ENCODE results near the gene VPS51.

The VPS51 gene

GRCh38 chr11:65109231-65110198 is 13.5 kb downstream of the VPS51 start:
- no peak for TF ChIP-seq REST (IDR thresholded peaks at IDR 0.05; ENCODE audit: insufficient read depth in 1 of 2, low read depth in 2 of 2, low read length in 2 of 2)
- no peak for TF ChIP-seq TAF1 (IDR thresholded peaks at IDR 0.05; ENCODE audit: borderline replicate concordance, insufficient read depth, low read length)
- TF ChIP-seq SIN3A (IDR thresholded peaks at IDR 0.05; ENCODE audit: borderline replicate concordance, insufficient read depth, low read length), result no peak
- no peak for TF ChIP-seq FOXP2 (optimal IDR thresholded peaks at IDR 0.05; ENCODE audit: borderline replicate concordance, extremely low read depth, extremely low read length, insufficient read depth)
- no peak for TF ChIP-seq POLR2AphosphoS5 (IDR thresholded peaks at IDR 0.05; ENCODE audit: low read depth, low read length)

- TF ChIP-seq REST (IDR thresholded peaks at IDR 0.05; ENCODE audit: insufficient read depth in 1 of 2, low read depth in 2 of 2, low read length in 2 of 2), result no peak
- no peak for TF ChIP-seq TAF1 (IDR thresholded peaks at IDR 0.05; ENCODE audit: borderline replicate concordance, insufficient read depth, low read length)
- 0 out of 2 replicates have a peak, but pooled peaks have one; percentile 26 for TF ChIP-seq POLR2AphosphoS5 (IDR thresholded peaks at IDR 0.05; ENCODE audit: low read depth, low read length)
These were observed 14.4 kb downstream of the VPS51 start for GRCh38 chr11:65110354-65110861.

- TF ChIP-seq REST (IDR thresholded peaks at IDR 0.05; ENCODE audit: insufficient read depth in 1 of 2, low read depth in 2 of 2, low read length in 2 of 2) (no peak), SIN3A (IDR thresholded peaks at IDR 0.05; ENCODE audit: borderline replicate concordance, insufficient read depth, low read length) (no peak), TAF1 (IDR thresholded peaks at IDR 0.05; ENCODE audit: borderline replicate concordance, insufficient read depth, low read length) (no peak), FOXP2 (optimal IDR thresholded peaks at IDR 0.05; ENCODE audit: borderline replicate concordance, extremely low read depth, extremely low read length, insufficient read depth) (no peak), POLR2AphosphoS5 (IDR thresholded peaks at IDR 0.05; ENCODE audit: low read depth, low read length) (no peak)
These were observed 15.2 kb downstream of the VPS51 start for GRCh38 chr11:65111159-65111743.

GRCh38 chr11:65111744-65112545 is 15.9 kb downstream of the VPS51 start, which contains the start of gene TM7SF2:
Gene TM7SF2, plus strand, starts transcription at chr11:65111872. Its CDS starts 144 bp downstream, at chr11:65112016.
- TF ChIP-seq REST (IDR thresholded peaks at IDR 0.05; ENCODE audit: insufficient read depth in 1 of 2, low read depth in 2 of 2, low read length in 2 of 2), result 0 out of 4 replicates have a peak, but pooled peaks of 1 of the 2 experiments have one; percentile 18
- peak; percentile 87; the same call in 1 of the 2 replicates for TF ChIP-seq TAF1 (IDR thresholded peaks at IDR 0.05; ENCODE audit: borderline replicate concordance, insufficient read depth, low read length)
- peak; percentile 95 for TF ChIP-seq POLR2AphosphoS5 (IDR thresholded peaks at IDR 0.05; ENCODE audit: low read depth, low read length)
- no peak for TF ChIP-seq FOXP2 (optimal IDR thresholded peaks at IDR 0.05; ENCODE audit: borderline replicate concordance, extremely low read depth, extremely low read length, insufficient read depth)
- no peak for TF ChIP-seq SIN3A (IDR thresholded peaks at IDR 0.05; ENCODE audit: borderline replicate concordance, insufficient read depth, low read length)
